Ovary (tissue), 9 donors: ENCODE data around the gene DUOX1. TPM values are rescaled to one million over a fixed set of nuclear protein-coding genes. Genes with fewer than 3 reads are reported as not detected.

Experiments used
- DNase-seq, 5 donors: peaks; one replicate each; pipeline ENCODE4 v3.0.0-alpha.2; 2019 to 2020
- H3K27ac ChIP-seq, 2 donors: fragments of 200-600 bp; one replicate each; pipeline versions ENCODE4 v1.5.1 to v1.8.0; 2019 to 2022
- H3K27me3 ChIP-seq: fragments of 200-600 bp; one replicate; pipeline ENCODE4 v1.8.0; 2022
- H3K36me3 ChIP-seq: fragments of 200-600 bp; sonication (generic); one replicate; pipeline ENCODE4 v1.5.1; 2019
- H3K4me1 ChIP-seq: one replicate; pipeline ENCODE4 v1.8.1; 2013; ENCODE audit warnings: mild to moderate bottlenecking, moderate library complexity; ENCODE audit not compliant: insufficient read depth
- H3K4me3 ChIP-seq: fragments of 200-600 bp; sonication (generic); one replicate; pipeline ENCODE4 v1.5.1; 2017
- H3K9me3 ChIP-seq, 2 donors: fragments of 200-600 bp in 1 of 2; sonication (generic) in 1 of 2; one replicate each; pipeline versions ENCODE4 v1.5.1 to v1.8.1; 2013 to 2019; ENCODE audit warnings: mild to moderate bottlenecking in 1 of 2, moderate library complexity in 1 of 2
- EP300 ChIP-seq: sonication (generic); formaldehyde crosslinking; IDR thresholded peaks from one replicate; pipeline ENCODE4 v1.6.1; 2017; ENCODE audit warnings: antibody characterized with exemption
- POLR2A ChIP-seq: fragments of 450-650 bp; IDR thresholded peaks from one replicate; pipeline ENCODE4 v1.6.1; 2017; ENCODE audit warnings: antibody characterized with exemption, mild to moderate bottlenecking, moderate library complexity
- WGBS, 3 donors: extraction: QIAGEN DNeasy Blood & Tissue Kit in 1 of 3; methylation state at CpG; one replicate each; pipeline versions ENCODE4 v1.1.5 to v1.1.7; 2013 to 2017; 5-methylcytosine and 5-hydroxymethylcytosine counted together
- intact Hi-C, 4 donors: fragments of 100-400 bp; cut with DNase I; formaldehyde crosslinking; loops; one replicate each; pipeline versions ENCODE4 v1.11.0 to v1.15.1; 2022 to 2023
- polyA plus RNA-seq, 2 donors: library from polyadenylated mRNA; stranded (reverse); fragments of 200-250 nt in 1 of 2; fragments of 350-450 nt in 1 of 2; fragmentation: Illumina TruSeq in 1 of 2; extraction: RNeasy Lipid Tissue Mini Kit (QIAGEN cat#74804) in 1 of 2; gene quantifications; one replicate each; pipeline ENCODE4 v1.2.3, GENCODE V29; 2013 to 2014
- total RNA-seq, 7 donors: library from RNA; depleted of rRNA in 2 of 7; stranded (reverse); fragments of >200 nt in 2 of 7; fragmentation: NEBNext Ultra II Directional in 3 of 7; extraction: Animal tissue kit (Norgen Biotek cat#: 25700) in 3 of 7; gene quantifications; one replicate each; pipeline versions ENCODE4 v1.1.0 to v1.2.4, GENCODE V29; 2016 to 2023
- TF ChIP-seq, protein P1 (sequence below), 3 donors: fragments of 450-650 bp in 2 of 3; fragments of 200-600 bp in 1 of 3; IDR thresholded peaks; one replicate each; pipeline versions ENCODE4 v1.5.1 to v1.8.0; 2016 to 2022; ENCODE audit warnings: antibody characterized with exemption in 3 of 3, mild to moderate bottlenecking in 1 of 3
- donor health status: DM: no; HTN: no; CAD: no; lungs with moderate emphysema.
- donor health status: DM: no; HTN: no; CAD: no.
- donor health status: Bipolar disorder and iron deficiency.
- donor health status: DM: yes; HTN: yes; CAD: no.
- donor health status: DM: no; HTN: no; CAD: no.
- donor health status: DM: yes; HTN: yes; CAD: no.

The DUOX1 gene
- total and polyA plus RNA-seq, 9 donors, result 0.23 to 9.2 (median 1.4) TPM

DNA sequence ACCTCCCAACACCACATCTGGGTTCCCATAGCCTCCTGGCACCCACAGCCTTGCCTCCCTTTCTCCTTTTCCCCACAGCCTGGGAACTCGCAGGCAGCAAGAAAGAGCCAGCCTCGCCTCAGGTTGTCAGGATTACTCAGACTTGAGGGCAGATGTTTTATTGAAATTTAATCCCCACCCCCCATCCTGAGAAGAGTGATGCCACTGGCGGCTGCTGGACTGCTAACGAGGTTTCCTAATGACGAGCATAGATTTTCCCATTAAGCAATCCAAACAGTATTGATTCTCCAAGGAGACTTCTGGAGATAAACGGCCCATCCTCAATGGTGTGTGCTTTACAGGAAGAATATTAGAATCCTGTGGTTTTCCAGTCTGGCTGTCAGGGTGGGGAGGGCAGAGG, 44.3 kb downstream of the DUOX1 start:
- Histone ChIP-seq H3K36me3 (no peaks in the 10 kb centered on the region), H3K9me3 (no peaks in the 10 kb centered on the region), H3K27me3 (no peaks in the 10 kb centered on the region), H3K4me3 (no peak overlapping the region), H3K4me1 (no peaks in the 10 kb centered on the region), H3K27ac (no peak overlapping the region)
- WGBS, 3 donors, result 85 to 87% (median 86%) methylated on average over 6 of the region's 6 CpGs
- DNase-seq, result no peak
- intact Hi-C loops, result no loop called here
- TF ChIP-seq, protein P1, sequence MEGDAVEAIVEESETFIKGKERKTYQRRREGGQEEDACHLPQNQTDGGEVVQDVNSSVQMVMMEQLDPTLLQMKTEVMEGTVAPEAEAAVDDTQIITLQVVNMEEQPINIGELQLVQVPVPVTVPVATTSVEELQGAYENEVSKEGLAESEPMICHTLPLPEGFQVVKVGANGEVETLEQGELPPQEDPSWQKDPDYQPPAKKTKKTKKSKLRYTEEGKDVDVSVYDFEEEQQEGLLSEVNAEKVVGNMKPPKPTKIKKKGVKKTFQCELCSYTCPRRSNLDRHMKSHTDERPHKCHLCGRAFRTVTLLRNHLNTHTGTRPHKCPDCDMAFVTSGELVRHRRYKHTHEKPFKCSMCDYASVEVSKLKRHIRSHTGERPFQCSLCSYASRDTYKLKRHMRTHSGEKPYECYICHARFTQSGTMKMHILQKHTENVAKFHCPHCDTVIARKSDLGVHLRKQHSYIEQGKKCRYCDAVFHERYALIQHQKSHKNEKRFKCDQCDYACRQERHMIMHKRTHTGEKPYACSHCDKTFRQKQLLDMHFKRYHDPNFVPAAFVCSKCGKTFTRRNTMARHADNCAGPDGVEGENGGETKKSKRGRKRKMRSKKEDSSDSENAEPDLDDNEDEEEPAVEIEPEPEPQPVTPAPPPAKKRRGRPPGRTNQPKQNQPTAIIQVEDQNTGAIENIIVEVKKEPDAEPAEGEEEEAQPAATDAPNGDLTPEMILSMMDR (IDR thresholded peaks at IDR 0.05), result no peak
- TF ChIP-seq EP300, result no peak
- TF ChIP-seq POLR2A, result no peak

DNA sequence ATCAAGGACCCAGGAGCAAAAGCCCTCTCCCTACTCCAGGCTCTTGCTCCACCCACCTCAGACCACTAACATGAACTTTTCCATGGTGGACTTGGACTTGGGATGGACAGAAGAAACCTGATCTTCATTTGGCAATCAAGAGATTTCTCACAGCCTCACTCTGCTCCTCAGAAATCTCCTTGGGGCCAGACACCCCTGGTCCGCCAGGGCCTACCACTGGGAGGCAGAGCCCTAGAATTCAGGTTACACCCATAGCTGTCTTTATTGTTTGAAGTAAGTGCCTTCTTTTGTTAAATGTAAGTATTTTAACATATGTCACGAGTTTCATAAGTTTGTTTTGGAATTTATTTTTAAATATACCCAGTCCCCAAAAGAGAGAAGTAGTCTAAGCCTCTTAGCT, 44.8 kb downstream of the DUOX1 start:
- intact Hi-C loops, result no loop called here
- DNase-seq, result no peak
- Histone ChIP-seq H3K4me3 (no peak overlapping the region), H3K27me3 (no peaks in the 10 kb centered on the region), H3K27ac (no peak overlapping the region), H3K36me3 (no peaks in the 10 kb centered on the region), H3K9me3 (no peaks in the 10 kb centered on the region), H3K4me1 (no peaks in the 10 kb centered on the region)
- TF ChIP-seq POLR2A (no peak), EP300 (no peak)
- TF ChIP-seq, protein P1 (IDR thresholded peaks at IDR 0.05), result no peak
- 91 to 97% (median 94%) methylated on average over 2 of the region's 2 CpGs for WGBS, 3 donors

DNA sequence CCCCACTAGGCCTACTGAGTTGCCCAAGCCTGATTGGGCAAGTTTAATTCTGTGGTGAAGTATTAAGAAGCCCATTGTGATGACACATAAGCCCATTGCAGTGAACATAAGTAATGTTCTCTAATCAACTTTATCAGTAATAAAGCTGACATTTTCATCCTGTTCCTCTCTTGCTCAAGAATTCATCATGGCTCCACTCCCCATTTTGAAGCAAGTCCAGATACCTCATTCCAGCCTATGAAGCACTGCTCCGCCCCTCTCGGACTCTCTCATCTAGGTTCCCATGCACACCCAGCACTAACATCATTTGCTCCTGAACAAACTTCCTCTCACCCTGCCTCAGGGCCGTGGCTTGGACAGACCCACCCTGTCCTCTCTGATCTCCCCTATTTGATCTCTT, 47.5 kb downstream of the DUOX1 start:
- Histone ChIP-seq H3K36me3 (no peaks in the 10 kb centered on the region), H3K4me1 (peaks cover 4% of the 10 kb centered on the region), H3K27ac (no peak overlapping the region), H3K4me3 (no peak overlapping the region), H3K27me3 (no peaks in the 10 kb centered on the region), H3K9me3 (no peaks in the 10 kb centered on the region)
- intact Hi-C loops, result no loop called here
- 58 to 98% (median 80%) methylated on average over 3 of the region's 3 CpGs for WGBS, 3 donors
- TF ChIP-seq POLR2A (no peak), EP300 (no peak)
- TF ChIP-seq, protein P1 (IDR thresholded peaks at IDR 0.05), result no peak
- no peak for DNase-seq

DNA sequence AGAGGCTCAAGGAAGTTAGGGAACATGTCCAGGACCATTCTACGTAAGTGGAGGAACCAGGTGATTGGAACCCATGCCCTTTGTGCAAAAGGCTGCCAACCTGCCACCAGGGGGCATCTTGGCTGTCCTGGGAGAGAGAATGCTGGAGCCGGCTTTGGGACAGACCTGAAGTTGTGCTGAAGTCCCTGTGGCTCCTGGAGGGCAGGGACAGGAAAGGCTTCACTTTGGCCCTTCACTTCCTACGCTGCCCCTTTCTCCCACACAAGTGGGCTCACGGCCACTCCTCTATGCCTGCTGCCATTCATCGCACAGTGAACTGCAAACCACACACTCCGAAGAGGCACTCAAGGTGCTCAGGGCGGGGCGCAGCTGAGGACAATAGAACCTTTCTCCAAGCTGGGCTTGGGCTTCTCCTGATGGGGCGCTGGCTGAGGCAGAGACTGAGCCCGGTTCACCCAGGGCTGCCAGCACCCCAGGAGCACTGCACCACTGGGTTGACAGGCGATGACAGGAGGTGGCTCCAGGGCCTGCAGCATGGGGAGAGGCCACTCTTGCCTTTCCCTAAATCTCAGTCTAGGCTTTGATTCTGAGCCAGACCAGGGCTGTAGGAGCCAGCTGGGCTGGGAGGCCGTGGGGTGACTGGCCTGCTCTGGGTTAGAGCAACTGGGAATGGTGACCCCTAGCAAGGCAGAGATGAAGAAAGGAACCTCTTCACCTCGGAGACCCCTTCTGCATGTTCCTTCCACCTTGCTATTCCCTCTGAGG, 49.6 kb downstream of the DUOX1 start:
- H3K4me3 ChIP-seq, result no peak overlapping the region
- no peak for DNase-seq
- H3K9me3 ChIP-seq, result no peaks in the 10 kb centered on the region
- WGBS, 3 donors, result 89 to 95% (median 91%) methylated on average over 13 of the region's 13 CpGs
- no peaks in the 10 kb centered on the region for H3K27me3 ChIP-seq
- intact Hi-C loops, result no loop called here
- no peaks in the 10 kb centered on the region for H3K36me3 ChIP-seq
- no peak overlapping the region for H3K27ac ChIP-seq
- peaks cover 5% of the 10 kb centered on the region for H3K4me1 ChIP-seq
- TF ChIP-seq POLR2A (no peak), EP300 (no peak)
- TF ChIP-seq, protein P1 (IDR thresholded peaks at IDR 0.05), result no peak
